Fibroblast of lung (primary cell): Measurements from ENCODE around the gene SKIL. TPM values are rescaled to one million over a fixed set of nuclear protein-coding genes. Genes with fewer than 3 reads are reported as not detected.

Source experiments
- DNase-seq, 2 donors: peaks; one replicate each; pipeline versions ENCODE4 v3.0.0 to v3.0.0-alpha.2; 2010; ENCODE audit warnings: low read depth in 2 of 2
- H2AFZ ChIP-seq: 2 replicates; pipeline ENCODE4 v1.5.1; 2012; ENCODE audit warnings: low read length, control low read depth, inconsistent platforms
- H3K27ac ChIP-seq: 2 replicates; pipeline ENCODE4 v1.5.1; 2011; ENCODE audit warnings: low read length, control low read depth; ENCODE audit not compliant: insufficient read depth
- H3K27me3 ChIP-seq: 2 replicates; pipeline ENCODE4 v1.5.1; 2011; ENCODE audit warnings: mild to moderate bottlenecking, low read length; ENCODE audit not compliant: control insufficient read depth, insufficient read depth
- H3K36me3 ChIP-seq: 2 replicates; pipeline ENCODE4 v1.5.1; 2011; ENCODE audit warnings: low read length; ENCODE audit not compliant: control insufficient read depth, insufficient read depth
- H3K4me1 ChIP-seq: 2 replicates; pipeline ENCODE4 v1.5.1; 2011; ENCODE audit warnings: low read length; ENCODE audit not compliant: control insufficient read depth, insufficient read depth; ENCODE audit errors: extremely low read depth
- H3K4me2 ChIP-seq: 2 replicates; pipeline ENCODE4 v1.5.1; 2011; ENCODE audit warnings: low read length, control low read depth; ENCODE audit not compliant: insufficient read depth; ENCODE audit errors: extremely low read depth
- H3K4me3 ChIP-seq, 4 experiments: fragments of 200-600 bp in 1 of 4; sonication (generic) in 1 of 4; replicated peaks in 1 of 4; 2 replicates each; pipeline ENCODE4 v1.5.1; 2011 to 2016; ENCODE audit warnings: low read length in 4 of 4, low read depth in 3 of 4, mild to moderate bottlenecking in 3 of 4, control low read depth in 2 of 4, inconsistent platforms in 1 of 4, mixed read lengths in 1 of 4; ENCODE audit not compliant: insufficient read depth in 1 of 4; ENCODE audit errors: control extremely low read depth in 1 of 4
- H3K79me2 ChIP-seq: 2 replicates; pipeline ENCODE4 v1.5.1; 2012; ENCODE audit warnings: mild to moderate bottlenecking, low read length, inconsistent platforms; ENCODE audit not compliant: control insufficient read depth, insufficient read depth
- H3K9ac ChIP-seq: 2 replicates; pipeline ENCODE4 v1.5.1; 2011; ENCODE audit warnings: mild to moderate bottlenecking, low read length, control low read depth; ENCODE audit not compliant: insufficient read depth
- H3K9me3 ChIP-seq: 2 replicates; pipeline ENCODE4 v1.5.1; 2012; ENCODE audit warnings: low read depth, low read length; ENCODE audit not compliant: control insufficient read depth, insufficient read depth
- H4K20me1 ChIP-seq: 2 replicates; pipeline ENCODE4 v1.5.1; 2011; ENCODE audit warnings: low read length; ENCODE audit not compliant: control insufficient read depth, insufficient read depth; ENCODE audit errors: extremely low read depth
- CTCF ChIP-seq, 2 donors: IDR thresholded peaks in 1 of 2; conservative IDR thresholded peaks in 1 of 2; 1 replicate in 1 of 2; 2 replicates in 1 of 2; pipeline ENCODE4 v1.5.1; 2011 to 2012; ENCODE audit warnings: low read length in 2 of 2, control low read depth in 1 of 2, inconsistent platforms in 1 of 2, low read depth in 1 of 2, mild to moderate bottlenecking in 1 of 2
- EZH2 ChIP-seq: IDR thresholded peaks from 2 replicates; pipeline ENCODE4 v1.5.1; 2012; ENCODE audit warnings: low read length, control low read depth, mild to moderate bottlenecking; ENCODE audit errors: missing control alignments
- polyA plus RNA-seq, 2 donors: library from polyadenylated mRNA; depleted of rRNA in 1 of 2; stranded (reverse) in 1 of 2; unstranded in 1 of 2; fragments of >200 nt; gene quantifications; 2 replicates each; pipeline ENCODE4 v1.2.1, GENCODE V29; 2011 to 2012; ENCODE audit warnings: missing spikeins in 1 of 2
- total RNA-seq: library from RNA; depleted of rRNA; stranded (reverse); fragments of >200 nt; gene quantifications from 2 replicates; pipeline ENCODE4 v1.2.1, GENCODE V29; 2014

Gene SKIL
- total and polyA plus RNA-seq, 2 donors (not counting 1 experiment from before 2014, with no cell fraction given): 15.3 to 33.4 TPM

DNA sequence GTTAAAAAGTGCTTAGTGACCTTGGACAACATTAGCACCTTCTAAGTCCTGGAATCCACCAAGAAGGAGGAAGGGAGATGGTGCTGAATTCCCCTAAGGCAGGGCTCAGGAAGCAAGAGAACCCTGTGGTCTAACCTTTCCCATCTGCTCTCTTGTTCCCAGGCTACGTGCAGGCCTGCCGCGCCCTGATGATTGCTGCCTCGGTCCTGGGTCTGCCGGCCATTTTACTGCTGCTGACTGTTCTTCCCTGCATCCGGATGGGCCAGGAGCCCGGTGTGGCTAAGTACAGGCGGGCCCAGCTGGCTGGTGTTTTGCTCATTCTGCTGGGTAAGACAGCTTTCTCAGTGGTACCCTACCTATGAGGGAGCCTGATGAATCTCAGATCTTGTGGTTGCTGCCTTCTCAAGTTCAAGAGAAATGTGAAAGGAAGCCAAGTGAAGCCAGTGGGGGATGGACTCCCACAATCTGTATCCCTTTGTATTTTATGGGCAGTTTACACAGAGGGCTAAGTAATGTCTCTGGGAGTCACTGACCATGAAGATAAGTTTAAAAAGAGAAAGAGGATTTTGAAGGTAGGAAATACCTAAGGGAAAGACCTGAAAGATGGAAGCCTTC, 65.6 kb downstream of the SKIL start:
- Histone ChIP-seq H3K36me3 (peaks cover 15% of the 10 kb centered on the region), H3K4me2 (peak overlapping the region; percentile 3), H3K4me1 (peaks cover 5% of the 10 kb centered on the region), H3K9me3 (no peaks in the 10 kb centered on the region), H3K4me3 (peak overlapping the region in 1 of 4 experiments; percentile 17), H3K9ac (no peak overlapping the region), H3K79me2 (peaks cover 89% of the 10 kb centered on the region), H3K27me3 (no peaks in the 10 kb centered on the region), H4K20me1 (no peaks in the 10 kb centered on the region), H2AFZ (no peak overlapping the region), H3K27ac (no peak overlapping the region)
- TF ChIP-seq EZH2: no peak
- no peak for TF ChIP-seq CTCF (conservative IDR thresholded peaks at IDR 0.05 in 1 of 2, IDR thresholded peaks at IDR 0.05 in 1 of 2; ENCODE audit: low read depth in 1 of 2, low read length in 2 of 2)
- DNase-seq: peak in 1 of 2 donors; percentile 35

- Histone ChIP-seq H3K36me3 (peaks cover 15% of the 10 kb centered on the region), H4K20me1 (no peaks in the 10 kb centered on the region), H2AFZ (no peak overlapping the region), H3K9me3 (no peaks in the 10 kb centered on the region), H3K27ac (no peak overlapping the region), H3K4me2 (no peak overlapping the region), H3K27me3 (no peaks in the 10 kb centered on the region), H3K4me3 (no peak overlapping the region), H3K4me1 (peaks cover 7% of the 10 kb centered on the region), H3K9ac (no peak overlapping the region), H3K79me2 (peaks cover 89% of the 10 kb centered on the region)
- DNase-seq: peak in 1 of 2 donors; percentile 64
- no peak for TF ChIP-seq CTCF (conservative IDR thresholded peaks at IDR 0.05 in 1 of 2, IDR thresholded peaks at IDR 0.05 in 1 of 2; ENCODE audit: low read depth in 1 of 2, low read length in 2 of 2)
- no peak for TF ChIP-seq EZH2
Observed at GRCh38 chr3:170424879-170425278, 67.4 kb downstream of the SKIL start.

DNA sequence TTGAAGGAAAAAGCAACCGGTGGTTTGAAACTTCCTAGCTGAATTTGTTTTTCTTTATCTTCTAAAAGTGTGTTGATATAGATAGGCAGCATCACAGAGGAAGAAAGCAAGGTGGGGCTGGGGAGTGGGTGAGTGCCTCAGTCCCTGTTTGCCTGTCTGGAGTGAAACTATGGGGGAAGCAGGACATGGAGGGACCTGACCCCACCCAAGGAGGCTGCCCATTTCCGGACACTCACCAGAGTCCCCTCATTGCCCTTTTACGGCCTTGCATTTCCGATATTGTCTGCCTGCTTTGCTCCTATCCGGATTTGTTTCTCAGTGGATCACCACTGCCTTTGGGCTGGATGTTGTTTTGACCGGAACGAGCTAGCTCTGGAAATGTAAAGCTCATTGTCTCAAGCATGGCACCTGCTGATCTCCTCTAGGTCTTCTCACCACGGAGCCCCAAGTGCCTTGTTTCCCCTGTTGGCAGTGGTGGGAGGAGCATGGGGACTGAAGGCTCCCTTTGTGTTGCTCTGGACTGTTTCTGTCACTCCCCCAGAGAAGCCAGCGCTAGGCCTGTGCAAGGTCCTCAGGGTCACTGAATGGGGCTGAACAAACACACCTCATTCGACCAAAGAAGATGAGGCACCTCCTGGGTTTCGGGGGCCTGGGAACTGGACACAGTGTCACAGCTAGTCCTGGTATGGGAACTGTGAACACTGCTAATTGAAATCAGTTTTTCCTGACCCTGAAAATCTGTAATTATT, 68.2 kb downstream of the SKIL start:
- no peak for TF ChIP-seq CTCF (conservative IDR thresholded peaks at IDR 0.05 in 1 of 2, IDR thresholded peaks at IDR 0.05 in 1 of 2; ENCODE audit: low read depth in 1 of 2, low read length in 2 of 2)
- TF ChIP-seq EZH2: no peak
- Histone ChIP-seq H3K9me3 (no peaks in the 10 kb centered on the region), H3K4me2 (peak overlapping the region; percentile 6), H3K36me3 (peaks cover 15% of the 10 kb centered on the region), H3K4me1 (peaks cover 7% of the 10 kb centered on the region), H4K20me1 (no peaks in the 10 kb centered on the region), H3K27ac (no peak overlapping the region), H3K79me2 (peaks cover 87% of the 10 kb centered on the region), H3K9ac (no peak overlapping the region), H3K27me3 (no peaks in the 10 kb centered on the region), H2AFZ (no peak overlapping the region), H3K4me3 (no peak overlapping the region)
- DNase-seq: no peak
